Glutamatergic neuron (in vitro differentiated cells): Measurements from ENCODE around the gene TSSK2. TPM values are rescaled to one million over a fixed set of nuclear protein-coding genes. Genes with fewer than 3 reads are reported as not detected.

Source experiments
- DNase-seq: peaks from one replicate; pipeline ENCODE4 v3.0.0; 2022
- H3K27ac Mint-ChIP-seq: one replicate; pipeline ENCODE4 v1.8.0; 2020; ENCODE audit warnings: mild to moderate bottlenecking, mixed read lengths, inconsistent platforms; ENCODE audit not compliant: unreplicated experiment
- H3K27me3 Mint-ChIP-seq: one replicate; pipeline ENCODE4 v1.8.0; 2020; ENCODE audit warnings: mild to moderate bottlenecking, moderate library complexity, mixed read lengths, inconsistent platforms; ENCODE audit not compliant: unreplicated experiment
- H3K36me3 Mint-ChIP-seq: one replicate; pipeline ENCODE4 v1.8.0; 2020; ENCODE audit warnings: mild to moderate bottlenecking, mixed read lengths, inconsistent platforms; ENCODE audit not compliant: unreplicated experiment
- H3K4me1 Mint-ChIP-seq: one replicate; pipeline ENCODE4 v1.8.0; 2020; ENCODE audit warnings: mild to moderate bottlenecking, low read depth, mixed read lengths, inconsistent platforms; ENCODE audit not compliant: unreplicated experiment
- H3K4me3 Mint-ChIP-seq: one replicate; pipeline ENCODE4 v1.8.0; 2020; ENCODE audit warnings: mild to moderate bottlenecking, mixed read lengths, inconsistent platforms; ENCODE audit not compliant: unreplicated experiment
- H3K9me3 Mint-ChIP-seq: one replicate; pipeline ENCODE4 v1.8.0; 2020; ENCODE audit warnings: mild to moderate bottlenecking, moderate library complexity, mixed read lengths, inconsistent platforms; ENCODE audit not compliant: unreplicated experiment
- total RNA-seq: library from RNA; stranded (reverse); fragmentation: NEBNext Ultra II Directional; extraction: Animal tissue kit (Norgen Biotek cat#: 25700); gene quantifications from one replicate; pipeline ENCODE4 v1.2.1, GENCODE V29; 2021; ENCODE audit not compliant: unreplicated experiment
- TF ChIP-seq, protein P1 (sequence below): fragments of 200-600 bp; sonication (generic); IDR thresholded peaks from one replicate; pipeline ENCODE4 v1.5.0; 2021; ENCODE audit not compliant: partially characterized antibody, unreplicated experiment

Gene TSSK2
- total RNA-seq, 1 donor from 2014 or later: not detected

DNA sequence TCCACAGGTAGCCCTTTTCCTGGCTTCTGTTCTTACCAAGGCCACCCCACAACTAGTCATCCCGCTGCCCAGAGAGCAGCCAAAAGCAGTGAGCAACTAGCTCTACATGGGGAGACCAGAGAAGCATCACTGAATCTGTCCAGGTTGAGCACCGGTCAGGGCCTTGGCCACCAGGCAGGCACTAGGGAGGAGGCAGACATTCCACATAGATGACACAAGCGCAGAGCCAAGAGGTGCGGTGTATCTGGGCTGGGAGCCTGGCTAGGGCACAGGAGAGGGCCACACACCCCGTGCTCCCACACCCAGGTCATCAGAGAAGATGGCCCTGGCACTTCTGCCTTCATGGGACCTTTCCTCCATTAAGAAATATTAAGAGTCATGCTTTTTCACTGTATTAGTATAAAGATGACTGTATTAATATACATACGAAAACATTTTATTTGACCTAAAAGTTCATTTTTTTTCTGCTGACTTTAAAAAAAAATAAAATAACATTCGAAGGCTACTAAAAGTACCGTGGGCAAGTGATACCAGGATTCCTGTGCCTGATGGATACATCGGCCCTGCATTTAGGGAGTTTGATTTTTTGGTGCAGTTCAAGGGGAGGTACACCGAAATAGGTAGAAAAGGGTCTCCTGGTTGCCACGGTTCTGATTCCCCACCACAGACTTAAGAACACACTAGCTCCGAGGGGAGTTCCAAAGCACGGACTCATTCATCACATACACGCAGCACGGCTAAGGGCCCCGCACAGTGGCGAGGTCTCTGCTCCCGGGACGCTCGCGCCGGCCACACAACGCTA lies 10.1 kb upstream of the TSSK2 start:
- H3K27me3 Mint-ChIP-seq: peaks cover 10% of the 10 kb centered on the region
- H3K9me3 Mint-ChIP-seq: peaks cover 15% of the 10 kb centered on the region
- TF ChIP-seq, protein P1, sequence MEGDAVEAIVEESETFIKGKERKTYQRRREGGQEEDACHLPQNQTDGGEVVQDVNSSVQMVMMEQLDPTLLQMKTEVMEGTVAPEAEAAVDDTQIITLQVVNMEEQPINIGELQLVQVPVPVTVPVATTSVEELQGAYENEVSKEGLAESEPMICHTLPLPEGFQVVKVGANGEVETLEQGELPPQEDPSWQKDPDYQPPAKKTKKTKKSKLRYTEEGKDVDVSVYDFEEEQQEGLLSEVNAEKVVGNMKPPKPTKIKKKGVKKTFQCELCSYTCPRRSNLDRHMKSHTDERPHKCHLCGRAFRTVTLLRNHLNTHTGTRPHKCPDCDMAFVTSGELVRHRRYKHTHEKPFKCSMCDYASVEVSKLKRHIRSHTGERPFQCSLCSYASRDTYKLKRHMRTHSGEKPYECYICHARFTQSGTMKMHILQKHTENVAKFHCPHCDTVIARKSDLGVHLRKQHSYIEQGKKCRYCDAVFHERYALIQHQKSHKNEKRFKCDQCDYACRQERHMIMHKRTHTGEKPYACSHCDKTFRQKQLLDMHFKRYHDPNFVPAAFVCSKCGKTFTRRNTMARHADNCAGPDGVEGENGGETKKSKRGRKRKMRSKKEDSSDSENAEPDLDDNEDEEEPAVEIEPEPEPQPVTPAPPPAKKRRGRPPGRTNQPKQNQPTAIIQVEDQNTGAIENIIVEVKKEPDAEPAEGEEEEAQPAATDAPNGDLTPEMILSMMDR: no peak
- H3K36me3 Mint-ChIP-seq: no peaks in the 10 kb centered on the region
- peak overlapping the region; percentile 95 for H3K4me3 Mint-ChIP-seq
- peaks cover 33% of the 10 kb centered on the region for H3K4me1 Mint-ChIP-seq
- DNase-seq: no peak
- H3K27ac Mint-ChIP-seq: peak overlapping the region; percentile 83

DNA sequence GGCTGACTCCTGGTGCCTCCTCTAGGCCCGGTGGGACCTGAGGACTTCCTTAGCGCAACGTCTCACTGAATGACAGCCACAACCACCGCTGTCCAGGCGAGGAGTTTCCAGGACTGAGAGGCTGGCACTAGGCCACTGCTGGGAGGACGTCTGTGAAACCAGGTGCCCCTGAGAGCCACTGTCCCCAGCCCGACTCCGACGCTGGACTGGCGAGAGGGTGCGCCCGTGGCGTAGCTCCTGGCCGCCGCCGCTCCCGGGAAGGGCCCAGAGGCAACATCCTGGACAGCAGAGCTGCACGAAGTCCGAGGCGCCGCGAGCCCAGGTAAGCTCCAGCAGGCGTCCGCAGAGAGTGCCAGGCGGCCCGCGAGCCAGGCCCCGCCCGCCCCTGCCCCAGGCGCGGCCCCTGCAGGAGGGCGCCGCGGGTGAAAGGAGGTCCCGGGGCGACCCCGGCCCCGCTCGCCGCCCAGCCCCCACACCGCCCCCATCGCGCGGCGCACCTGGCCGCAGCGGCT lies 9.4 kb upstream of the TSSK2 start:
- H3K27ac Mint-ChIP-seq: peak overlapping the region; percentile 83
- peaks cover 18% of the 10 kb centered on the region for H3K9me3 Mint-ChIP-seq
- H3K27me3 Mint-ChIP-seq: peaks cover 10% of the 10 kb centered on the region
- peak overlapping the region; percentile 95 for H3K4me3 Mint-ChIP-seq
- TF ChIP-seq, protein P1: no peak
- H3K4me1 Mint-ChIP-seq: peaks cover 31% of the 10 kb centered on the region
- no peaks in the 10 kb centered on the region for H3K36me3 Mint-ChIP-seq
- DNase-seq: peak; percentile 65

DNA sequence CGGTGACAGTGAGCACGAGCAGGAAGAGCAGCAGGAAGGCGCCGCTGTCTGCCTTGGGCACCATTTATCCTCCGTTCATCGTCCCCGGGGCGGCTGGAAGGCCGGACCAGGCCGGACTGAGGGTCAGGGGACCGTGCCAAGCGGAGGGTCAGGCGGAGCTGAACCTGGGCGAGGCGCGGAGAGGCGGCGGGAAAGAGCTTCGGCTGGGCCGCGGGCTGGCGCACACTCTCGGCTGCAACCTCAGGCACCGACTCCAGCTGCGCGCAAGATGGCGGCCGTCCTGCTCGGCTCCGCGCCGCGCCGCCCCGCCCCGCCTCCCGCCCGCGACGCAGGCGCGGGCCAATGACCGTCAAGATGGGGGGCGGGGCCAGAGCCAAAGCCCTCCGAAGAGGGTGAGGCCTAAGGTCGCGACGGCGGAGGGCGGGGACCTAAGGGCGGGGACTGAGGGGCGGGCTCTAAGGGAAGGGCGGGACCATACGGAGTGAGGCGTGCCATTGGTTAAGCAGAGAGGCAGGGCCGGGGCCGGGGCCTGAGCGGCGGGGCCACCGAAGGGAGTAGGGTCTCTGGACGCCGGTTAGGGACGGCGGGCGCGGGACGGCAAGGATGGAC lies 8.9 kb upstream of the TSSK2 start, which contains the start of gene DGCR2:
Gene DGCR2, minus strand, starts transcription at position 270 of the 609 bp plus-strand sequence. Its CDS starts 206 bp downstream, at position 64.
- Mint-ChIP-seq H3K9me3 (peaks cover 18% of the 10 kb centered on the region), H3K27me3 (peaks cover 10% of the 10 kb centered on the region), H3K36me3 (no peaks in the 10 kb centered on the region), H3K4me3 (peak within 1 kb of the TSS; percentile 95), H3K4me1 (peaks cover 28% of the 10 kb centered on the region), H3K27ac (peak within 1 kb of the TSS; percentile 83)
- DNase-seq: peak; percentile 99
- TF ChIP-seq, protein P1: no peak

DNA sequence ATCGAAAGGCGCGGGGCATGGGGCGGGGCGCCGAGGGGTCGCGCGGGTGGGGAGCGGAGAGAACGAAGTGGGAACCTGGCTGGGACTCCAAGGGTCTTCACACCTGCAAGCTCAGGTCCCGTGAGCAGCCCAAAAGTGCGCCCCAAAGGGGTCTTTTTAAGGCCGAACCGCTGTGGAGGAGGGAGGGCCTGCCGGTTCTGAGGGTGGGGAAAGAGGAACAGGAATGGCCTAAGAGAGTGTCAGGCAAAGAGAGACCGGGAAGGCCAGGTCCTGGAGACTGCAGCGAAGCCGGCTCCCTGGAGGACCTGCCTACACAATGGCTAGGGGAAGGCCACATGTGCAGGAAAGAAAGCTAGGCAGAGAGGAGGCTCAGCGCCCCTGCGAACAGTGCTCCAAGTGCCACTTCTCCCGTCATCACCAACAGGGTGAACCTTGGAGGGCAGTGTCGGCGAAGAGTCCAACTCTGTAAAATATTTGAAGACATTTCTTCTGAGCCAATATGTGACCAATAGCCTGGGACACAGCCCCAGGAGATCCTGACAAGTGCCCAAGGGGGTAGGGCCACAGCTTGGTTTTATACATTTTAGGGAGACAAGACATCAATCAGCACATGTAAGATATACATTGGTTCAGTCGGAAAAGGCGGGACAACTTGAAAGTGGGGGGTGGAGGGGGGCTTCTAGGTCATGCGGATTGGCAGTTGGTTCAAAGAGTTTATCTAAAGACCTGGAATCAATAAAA lies 8.2 kb upstream of the TSSK2 start:
- Mint-ChIP-seq H3K4me1 (peaks cover 26% of the 10 kb centered on the region), H3K27me3 (peaks cover 12% of the 10 kb centered on the region), H3K4me3 (peak overlapping the region; percentile 87), H3K27ac (peak overlapping the region; percentile 79), H3K36me3 (no peaks in the 10 kb centered on the region), H3K9me3 (peaks cover 17% of the 10 kb centered on the region)
- DNase-seq: peak; percentile 49
- TF ChIP-seq, protein P1: no peak
